H1 (cell line): Measurements from ENCODE around the gene PDE1C.

Experiments
- MAFK ChIP-seq: IDR thresholded peaks from 2 replicates; pipeline ENCODE4 v1.6.1; 2012; ENCODE audit warnings: low read depth, mild to moderate bottlenecking, improper control_type of control experiment, low read length
- POLR2A ChIP-seq, 2 experiments: IDR thresholded peaks; 1 replicate in 1 of 2; 2 replicates in 1 of 2; pipeline ENCODE4 v1.6.1; 2011; ENCODE audit warnings: low read depth in 2 of 2, low read length in 2 of 2, mild to moderate bottlenecking in 2 of 2; ENCODE audit errors: control extremely low read depth in 1 of 2
- TF ChIP-seq, protein P1 (sequence below), 3 experiments: IDR thresholded peaks; 1 replicate in 2 of 3; 2 replicates in 1 of 3; pipeline versions ENCODE4 v1.5.1 to v1.6.1; 2011; ENCODE audit warnings: low read length in 3 of 3, mild to moderate bottlenecking in 3 of 3, inconsistent platforms in 2 of 3, low read depth in 1 of 3, moderate library complexity in 1 of 3; ENCODE audit not compliant: insufficient read depth in 1 of 3; ENCODE audit errors: control extremely low read depth in 1 of 3

DNA sequence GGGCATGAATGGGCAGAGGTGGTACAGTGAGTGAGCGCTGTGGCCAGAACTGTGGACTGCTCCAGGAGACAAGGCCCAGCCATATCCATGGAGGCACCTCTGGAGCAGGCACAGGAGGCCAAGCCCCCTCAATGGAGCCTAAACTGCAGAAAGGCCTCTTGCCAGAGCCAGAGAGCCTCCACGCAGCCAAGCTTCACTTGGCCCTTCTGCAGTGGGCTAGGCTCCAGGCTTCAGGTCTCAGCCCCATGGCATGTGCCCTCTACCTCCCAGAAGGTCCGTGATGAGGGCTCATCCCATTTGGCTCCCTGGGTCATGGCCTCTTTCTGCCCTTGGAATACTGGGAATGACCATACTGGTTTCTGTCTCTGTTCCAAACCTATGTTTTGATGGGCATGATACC, 8.9 kb downstream of the PDE1C start:
- TF ChIP-seq, protein P1, sequence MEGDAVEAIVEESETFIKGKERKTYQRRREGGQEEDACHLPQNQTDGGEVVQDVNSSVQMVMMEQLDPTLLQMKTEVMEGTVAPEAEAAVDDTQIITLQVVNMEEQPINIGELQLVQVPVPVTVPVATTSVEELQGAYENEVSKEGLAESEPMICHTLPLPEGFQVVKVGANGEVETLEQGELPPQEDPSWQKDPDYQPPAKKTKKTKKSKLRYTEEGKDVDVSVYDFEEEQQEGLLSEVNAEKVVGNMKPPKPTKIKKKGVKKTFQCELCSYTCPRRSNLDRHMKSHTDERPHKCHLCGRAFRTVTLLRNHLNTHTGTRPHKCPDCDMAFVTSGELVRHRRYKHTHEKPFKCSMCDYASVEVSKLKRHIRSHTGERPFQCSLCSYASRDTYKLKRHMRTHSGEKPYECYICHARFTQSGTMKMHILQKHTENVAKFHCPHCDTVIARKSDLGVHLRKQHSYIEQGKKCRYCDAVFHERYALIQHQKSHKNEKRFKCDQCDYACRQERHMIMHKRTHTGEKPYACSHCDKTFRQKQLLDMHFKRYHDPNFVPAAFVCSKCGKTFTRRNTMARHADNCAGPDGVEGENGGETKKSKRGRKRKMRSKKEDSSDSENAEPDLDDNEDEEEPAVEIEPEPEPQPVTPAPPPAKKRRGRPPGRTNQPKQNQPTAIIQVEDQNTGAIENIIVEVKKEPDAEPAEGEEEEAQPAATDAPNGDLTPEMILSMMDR (IDR thresholded peaks at IDR 0.05; ENCODE audit: control extremely low read depth in 1 of 3, insufficient read depth in 1 of 3, low read depth in 1 of 3, low read length in 3 of 3): no peak
- TF ChIP-seq MAFK (no peak), POLR2A (IDR thresholded peaks at IDR 0.05; ENCODE audit: control extremely low read depth in 1 of 2, low read depth in 2 of 2, low read length in 2 of 2) (no peak)
